ENCODE results near the gene FAM163A.
"Not testable (repeated sequence)": the region's sequence is repeated elsewhere in the genome, so short reads cannot be mapped to it uniquely, and the experiment has no call there.

- TF ChIP-seq CTCF, POLR2A (IDR thresholded peaks at IDR 0.05): not testable (repeated sequence)
These were observed 93.8 kb downstream of the FAM163A start for GRCh38 chr1:179836686-179837445.

All from uterus (tissue), 2 donors.